HEK293 (cell line): ENCODE results near the gene TRIM44.

Experiments used
- CTCF ChIA-PET: fragments of 350-600 bp; formaldehyde crosslinking; extraction: SDS; loops from one replicate; lab custom pipeline; 2021; ENCODE audit warnings: antibody characterized with exemption; lab: Yijun Ruan, JAX
- POLR2A ChIA-PET: fragments of 300-600 bp; formaldehyde crosslinking; extraction: SDS; loops from one replicate; lab custom pipeline; 2020; ENCODE audit warnings: antibody characterized with exemption, inconsistent platforms; lab: Yijun Ruan, JAX
- H3K27ac ChIP-seq: fragments of 200-500 bp; sonication (Bioruptor generic); 2 replicates; pipeline ENCODE4 v1.5.1; 2014; ENCODE audit warnings: low read depth, low read length, control low read depth, inconsistent platforms; ENCODE audit errors: extremely low read depth
- H3K36me3 ChIP-seq, 2 experiments: fragments of 200-500 bp in 1 of 2; sonication (Bioruptor generic) in 1 of 2; 1 replicate in 1 of 2; 2 replicates in 1 of 2; pipeline ENCODE4 v1.5.1; 2014 to 2017; ENCODE audit warnings: inconsistent platforms in 2 of 2, low read length in 2 of 2; ENCODE audit not compliant: control insufficient read depth in 2 of 2, insufficient read depth in 1 of 2
- H3K4me1 ChIP-seq: fragments of 200-500 bp; sonication (Bioruptor generic); 2 replicates; pipeline ENCODE4 v1.5.1; 2014; ENCODE audit warnings: mild to moderate bottlenecking, low read length, inconsistent platforms; ENCODE audit not compliant: control insufficient read depth, insufficient read depth
- H3K4me3 ChIP-seq: 2 replicates; pipeline ENCODE4 v1.5.1; 2011; ENCODE audit warnings: low read depth, mild to moderate bottlenecking, control low read depth, low read length, moderate library complexity
- H3K9me3 ChIP-seq: fragments of 200-500 bp; sonication (Bioruptor generic); 2 replicates; pipeline ENCODE4 v1.5.1; 2014; ENCODE audit warnings: low read depth, low read length, inconsistent platforms; ENCODE audit not compliant: control insufficient read depth, insufficient read depth
- HOXC10 ChIP-seq: sonication (generic); formaldehyde crosslinking; IDR thresholded peaks from 2 replicates; pipeline ENCODE4 v1.8.1; 2023; ENCODE audit warnings: mild to moderate bottlenecking, missing genetic modification reagents
- IKZF3 ChIP-seq: fragments of 450-650 bp; IDR thresholded peaks from 2 replicates; pipeline ENCODE4 v1.5.0; 2018; ENCODE audit warnings: missing biosample characterization, mild to moderate bottlenecking, missing genetic modification characterization, moderate library complexity
- OSR2 ChIP-seq: fragments of 450-650 bp; formaldehyde crosslinking; IDR thresholded peaks from 2 replicates; pipeline ENCODE4 v1.5.1; 2016; ENCODE audit warnings: missing biosample characterization, missing genetic modification characterization
- OVOL3 ChIP-seq: fragments of 450-650 bp; formaldehyde crosslinking; IDR thresholded peaks from 2 replicates; pipeline ENCODE4 v1.5.1; 2016; ENCODE audit warnings: missing biosample characterization, missing genetic modification characterization
- SALL2 ChIP-seq: fragments of 450-650 bp; formaldehyde crosslinking; IDR thresholded peaks from 2 replicates; pipeline ENCODE4 v1.5.0; 2017; ENCODE audit warnings: missing biosample characterization, mild to moderate bottlenecking, missing genetic modification characterization, borderline replicate concordance
- SCRT2 ChIP-seq: fragments of 450-650 bp; formaldehyde crosslinking; IDR thresholded peaks from 2 replicates; pipeline ENCODE4 v1.5.1; 2016; ENCODE audit warnings: missing biosample characterization, missing genetic modification characterization
- ZBTB21 ChIP-seq: fragments of 450-650 bp; formaldehyde crosslinking; IDR thresholded peaks from 2 replicates; pipeline ENCODE4 v1.5.1; 2017; ENCODE audit warnings: missing biosample characterization, missing genetic modification characterization
- ZNF132 ChIP-seq: fragments of 450-650 bp; formaldehyde crosslinking; IDR thresholded peaks from 2 replicates; pipeline ENCODE4 v1.5.1; 2017; ENCODE audit warnings: missing biosample characterization, missing genetic modification characterization, borderline replicate concordance
- ZNF140 ChIP-seq: fragments of 450-650 bp; formaldehyde crosslinking; IDR thresholded peaks from 2 replicates; pipeline ENCODE4 v1.5.1; 2016; ENCODE audit warnings: missing biosample characterization, missing genetic modification characterization
- ZNF146 ChIP-seq: fragments of 450-650 bp; formaldehyde crosslinking; IDR thresholded peaks from 2 replicates; pipeline ENCODE4 v1.5.1; 2016; ENCODE audit warnings: missing biosample characterization, missing genetic modification characterization
- ZNF174 ChIP-seq: fragments of 450-650 bp; formaldehyde crosslinking; IDR thresholded peaks from 2 replicates; pipeline ENCODE4 v1.5.0; 2017; ENCODE audit warnings: missing biosample characterization, mild to moderate bottlenecking, missing genetic modification characterization
- ZNF2 ChIP-seq: fragments of 450-650 bp; formaldehyde crosslinking; IDR thresholded peaks from 2 replicates; pipeline ENCODE4 v1.5.1; 2016; ENCODE audit warnings: missing biosample characterization, missing genetic modification characterization
- ZNF221 ChIP-seq: fragments of 450-650 bp; formaldehyde crosslinking; IDR thresholded peaks from 2 replicates; pipeline ENCODE4 v1.5.1; 2017; ENCODE audit warnings: missing biosample characterization, missing genetic modification characterization, borderline replicate concordance
- ZNF23 ChIP-seq: fragments of 450-650 bp; formaldehyde crosslinking; IDR thresholded peaks from 2 replicates; pipeline ENCODE4 v1.5.1; 2016; ENCODE audit warnings: missing biosample characterization, missing genetic modification characterization, borderline replicate concordance
- ZNF404 ChIP-seq: fragments of 450-650 bp; formaldehyde crosslinking; IDR thresholded peaks from 2 replicates; pipeline ENCODE4 v1.5.1; 2017; ENCODE audit warnings: missing biosample characterization, missing genetic modification characterization
- ZNF548 ChIP-seq: fragments of 450-650 bp; formaldehyde crosslinking; IDR thresholded peaks from 2 replicates; pipeline ENCODE4 v1.5.1; 2016; ENCODE audit warnings: missing biosample characterization, missing genetic modification characterization
- ZNF610 ChIP-seq: fragments of 450-650 bp; formaldehyde crosslinking; IDR thresholded peaks from 2 replicates; pipeline ENCODE4 v1.5.1; 2016; ENCODE audit warnings: missing biosample characterization, missing genetic modification characterization, borderline replicate concordance
- ZNF660 ChIP-seq: fragments of 450-650 bp; IDR thresholded peaks from 2 replicates; pipeline ENCODE4 v1.5.1; 2018; ENCODE audit warnings: missing biosample characterization, mild to moderate bottlenecking, missing genetic modification characterization
- ZNF701 ChIP-seq: fragments of 450-650 bp; formaldehyde crosslinking; IDR thresholded peaks from 2 replicates; pipeline ENCODE4 v1.5.1; 2016; ENCODE audit warnings: missing biosample characterization, missing genetic modification characterization
- ZNF76 ChIP-seq: fragments of 450-650 bp; formaldehyde crosslinking; IDR thresholded peaks from 2 replicates; pipeline ENCODE4; 2016; ENCODE audit warnings: low read depth, missing biosample characterization, missing genetic modification characterization, borderline replicate concordance
- ZNF777 ChIP-seq: fragments of 450-650 bp; formaldehyde crosslinking; IDR thresholded peaks from 2 replicates; pipeline ENCODE4 v1.5.1; 2017; ENCODE audit warnings: missing biosample characterization, missing genetic modification characterization, borderline replicate concordance
- ZNF843 ChIP-seq: fragments of 450-650 bp; formaldehyde crosslinking; IDR thresholded peaks from 2 replicates; pipeline ENCODE4 v1.5.1; 2016; ENCODE audit warnings: missing biosample characterization, missing genetic modification characterization
- TF ChIP-seq, protein P1 (sequence below): fragments of 450-650 bp; formaldehyde crosslinking; IDR thresholded peaks from 2 replicates; pipeline ENCODE4 v1.5.1; 2017; ENCODE audit warnings: missing biosample characterization, missing genetic modification characterization
- TF ChIP-seq, protein P2 (sequence below): fragments of 450-650 bp; formaldehyde crosslinking; IDR thresholded peaks from 2 replicates; pipeline ENCODE4 v1.5.1; 2016; ENCODE audit warnings: missing biosample characterization, missing genetic modification characterization
- TF ChIP-seq, protein P3 (sequence below): fragments of 450-650 bp; formaldehyde crosslinking; IDR thresholded peaks from 2 replicates; pipeline ENCODE4 v1.5.1; 2017; ENCODE audit warnings: missing biosample characterization, missing genetic modification characterization
- TF ChIP-seq, protein P4 (sequence below): fragments of 450-650 bp; formaldehyde crosslinking; IDR thresholded peaks from 2 replicates; pipeline ENCODE4 v1.5.1; 2016; ENCODE audit warnings: missing biosample characterization, missing genetic modification characterization
- TF ChIP-seq, protein P5 (sequence below): fragments of 450-650 bp; formaldehyde crosslinking; IDR thresholded peaks from 2 replicates; pipeline ENCODE4 v1.5.1; 2017; ENCODE audit warnings: missing biosample characterization, missing genetic modification characterization
- TF ChIP-seq, protein P6 (sequence below): fragments of 450-650 bp; formaldehyde crosslinking; IDR thresholded peaks from 2 replicates; pipeline ENCODE4 v1.5.1; 2016; ENCODE audit warnings: missing biosample characterization, missing genetic modification characterization

The TRIM44 gene

DNA sequence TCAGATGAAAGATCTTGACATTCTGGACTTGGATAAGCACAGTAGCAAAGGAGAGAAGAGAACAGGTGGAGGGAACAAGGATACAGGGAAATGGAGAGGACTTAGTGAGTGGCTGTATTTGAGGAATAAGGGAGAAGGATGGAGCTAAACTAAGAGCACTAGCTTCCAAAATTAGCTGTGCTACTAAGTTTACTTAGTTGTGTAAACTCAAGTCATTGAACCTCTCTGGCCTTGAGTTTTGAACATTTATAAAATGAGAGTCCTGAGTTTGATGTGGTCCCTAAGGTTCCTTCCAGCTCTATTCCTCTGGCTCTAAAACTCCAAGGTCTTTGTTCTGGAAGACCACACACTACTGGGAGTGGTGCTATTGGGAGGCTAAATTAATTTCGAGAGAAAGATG lies 100.7 kb downstream of the TRIM44 start:
- H3K4me3 ChIP-seq, result no peak overlapping the region
- POLR2A ChIA-PET, result no interaction called here
- no peak overlapping the region for H3K27ac ChIP-seq
- H3K36me3 ChIP-seq, result no peaks in the 10 kb centered on the region
- CTCF ChIA-PET, result interaction anchor here (2.4 kb wide), 1 partner anchor 59 kb away, joined by 8 read pairs; no protein-coding TSS in a partner anchor
- TF ChIP-seq ZNF404 (no peak), HOXC10 (no peak), ZNF132 (no peak), ZNF701 (no peak), OVOL3 (tag by site-specific recombination) (no peak), ZNF777 (no peak), ZNF76 (tag by site-specific recombination) (no peak), SCRT2 (tag by site-specific recombination) (no peak), ZNF843 (tag by site-specific recombination) (no peak), ZNF610 (tag by site-specific recombination) (no peak)
- TF ChIP-seq, protein P1, sequence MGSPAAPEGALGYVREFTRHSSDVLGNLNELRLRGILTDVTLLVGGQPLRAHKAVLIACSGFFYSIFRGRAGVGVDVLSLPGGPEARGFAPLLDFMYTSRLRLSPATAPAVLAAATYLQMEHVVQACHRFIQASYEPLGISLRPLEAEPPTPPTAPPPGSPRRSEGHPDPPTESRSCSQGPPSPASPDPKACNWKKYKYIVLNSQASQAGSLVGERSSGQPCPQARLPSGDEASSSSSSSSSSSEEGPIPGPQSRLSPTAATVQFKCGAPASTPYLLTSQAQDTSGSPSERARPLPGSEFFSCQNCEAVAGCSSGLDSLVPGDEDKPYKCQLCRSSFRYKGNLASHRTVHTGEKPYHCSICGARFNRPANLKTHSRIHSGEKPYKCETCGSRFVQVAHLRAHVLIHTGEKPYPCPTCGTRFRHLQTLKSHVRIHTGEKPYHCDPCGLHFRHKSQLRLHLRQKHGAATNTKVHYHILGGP (tag by site-specific recombination), result no peak
- no peaks in the 10 kb centered on the region for H3K9me3 ChIP-seq
- H3K4me1 ChIP-seq, result no peaks in the 10 kb centered on the region

DNA sequence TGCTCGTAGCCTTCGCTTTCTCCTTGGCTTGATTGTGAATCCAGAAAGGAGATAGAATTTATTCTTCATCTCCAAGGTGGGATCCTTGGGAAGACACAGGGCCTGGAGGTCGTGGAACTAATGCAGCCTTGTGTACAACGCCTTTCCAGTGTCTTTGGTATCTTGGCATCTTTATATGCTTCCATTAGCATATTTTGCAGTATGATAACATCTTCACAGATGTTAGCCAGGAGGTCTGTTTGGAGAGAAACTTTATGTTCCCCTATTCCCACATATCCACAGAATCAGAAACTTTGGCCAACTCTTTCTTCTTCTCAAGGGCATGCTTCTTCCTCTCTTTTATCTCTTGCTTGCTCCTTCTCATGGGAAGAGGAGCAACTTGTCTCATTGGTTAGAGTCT lies 101.2 kb downstream of the TRIM44 start:
- no peaks in the 10 kb centered on the region for H3K36me3 ChIP-seq
- TF ChIP-seq ZNF140 (tag by site-specific recombination) (no peak), SALL2 (tag by site-specific recombination) (no peak), ZNF146 (tag by site-specific recombination) (no peak), ZNF2 (tag by site-specific recombination) (no peak), ZNF548 (tag by site-specific recombination) (no peak), ZNF23 (tag by site-specific recombination) (no peak), ZBTB21 (no peak), ZNF660 (tag by site-specific recombination) (no peak), ZNF174 (tag by site-specific recombination) (no peak), IKZF3 (tag by site-specific recombination) (no peak), OSR2 (tag by site-specific recombination) (no peak), ZNF221 (tag by site-specific recombination) (no peak)
- TF ChIP-seq, protein P2, sequence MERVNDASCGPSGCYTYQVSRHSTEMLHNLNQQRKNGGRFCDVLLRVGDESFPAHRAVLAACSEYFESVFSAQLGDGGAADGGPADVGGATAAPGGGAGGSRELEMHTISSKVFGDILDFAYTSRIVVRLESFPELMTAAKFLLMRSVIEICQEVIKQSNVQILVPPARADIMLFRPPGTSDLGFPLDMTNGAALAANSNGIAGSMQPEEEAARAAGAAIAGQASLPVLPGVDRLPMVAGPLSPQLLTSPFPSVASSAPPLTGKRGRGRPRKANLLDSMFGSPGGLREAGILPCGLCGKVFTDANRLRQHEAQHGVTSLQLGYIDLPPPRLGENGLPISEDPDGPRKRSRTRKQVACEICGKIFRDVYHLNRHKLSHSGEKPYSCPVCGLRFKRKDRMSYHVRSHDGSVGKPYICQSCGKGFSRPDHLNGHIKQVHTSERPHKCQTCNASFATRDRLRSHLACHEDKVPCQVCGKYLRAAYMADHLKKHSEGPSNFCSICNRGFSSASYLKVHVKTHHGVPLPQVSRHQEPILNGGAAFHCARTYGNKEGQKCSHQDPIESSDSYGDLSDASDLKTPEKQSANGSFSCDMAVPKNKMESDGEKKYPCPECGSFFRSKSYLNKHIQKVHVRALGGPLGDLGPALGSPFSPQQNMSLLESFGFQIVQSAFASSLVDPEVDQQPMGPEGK (tag by site-specific recombination), result no peak
- TF ChIP-seq, protein P3, sequence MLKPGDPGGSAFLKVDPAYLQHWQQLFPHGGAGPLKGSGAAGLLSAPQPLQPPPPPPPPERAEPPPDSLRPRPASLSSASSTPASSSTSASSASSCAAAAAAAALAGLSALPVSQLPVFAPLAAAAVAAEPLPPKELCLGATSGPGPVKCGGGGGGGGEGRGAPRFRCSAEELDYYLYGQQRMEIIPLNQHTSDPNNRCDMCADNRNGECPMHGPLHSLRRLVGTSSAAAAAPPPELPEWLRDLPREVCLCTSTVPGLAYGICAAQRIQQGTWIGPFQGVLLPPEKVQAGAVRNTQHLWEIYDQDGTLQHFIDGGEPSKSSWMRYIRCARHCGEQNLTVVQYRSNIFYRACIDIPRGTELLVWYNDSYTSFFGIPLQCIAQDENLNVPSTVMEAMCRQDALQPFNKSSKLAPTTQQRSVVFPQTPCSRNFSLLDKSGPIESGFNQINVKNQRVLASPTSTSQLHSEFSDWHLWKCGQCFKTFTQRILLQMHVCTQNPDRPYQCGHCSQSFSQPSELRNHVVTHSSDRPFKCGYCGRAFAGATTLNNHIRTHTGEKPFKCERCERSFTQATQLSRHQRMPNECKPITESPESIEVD (tag by site-specific recombination), result no peak
- TF ChIP-seq, protein P4, sequence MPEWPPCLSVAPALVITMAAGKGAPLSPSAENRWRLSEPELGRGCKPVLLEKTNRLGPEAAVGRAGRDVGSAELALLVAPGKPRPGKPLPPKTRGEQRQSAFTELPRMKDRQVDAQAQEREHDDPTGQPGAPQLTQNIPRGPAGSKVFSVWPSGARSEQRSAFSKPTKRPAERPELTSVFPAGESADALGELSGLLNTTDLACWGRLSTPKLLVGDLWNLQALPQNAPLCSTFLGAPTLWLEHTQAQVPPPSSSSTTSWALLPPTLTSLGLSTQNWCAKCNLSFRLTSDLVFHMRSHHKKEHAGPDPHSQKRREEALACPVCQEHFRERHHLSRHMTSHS (tag by site-specific recombination), result no peak
- TF ChIP-seq, protein P5, sequence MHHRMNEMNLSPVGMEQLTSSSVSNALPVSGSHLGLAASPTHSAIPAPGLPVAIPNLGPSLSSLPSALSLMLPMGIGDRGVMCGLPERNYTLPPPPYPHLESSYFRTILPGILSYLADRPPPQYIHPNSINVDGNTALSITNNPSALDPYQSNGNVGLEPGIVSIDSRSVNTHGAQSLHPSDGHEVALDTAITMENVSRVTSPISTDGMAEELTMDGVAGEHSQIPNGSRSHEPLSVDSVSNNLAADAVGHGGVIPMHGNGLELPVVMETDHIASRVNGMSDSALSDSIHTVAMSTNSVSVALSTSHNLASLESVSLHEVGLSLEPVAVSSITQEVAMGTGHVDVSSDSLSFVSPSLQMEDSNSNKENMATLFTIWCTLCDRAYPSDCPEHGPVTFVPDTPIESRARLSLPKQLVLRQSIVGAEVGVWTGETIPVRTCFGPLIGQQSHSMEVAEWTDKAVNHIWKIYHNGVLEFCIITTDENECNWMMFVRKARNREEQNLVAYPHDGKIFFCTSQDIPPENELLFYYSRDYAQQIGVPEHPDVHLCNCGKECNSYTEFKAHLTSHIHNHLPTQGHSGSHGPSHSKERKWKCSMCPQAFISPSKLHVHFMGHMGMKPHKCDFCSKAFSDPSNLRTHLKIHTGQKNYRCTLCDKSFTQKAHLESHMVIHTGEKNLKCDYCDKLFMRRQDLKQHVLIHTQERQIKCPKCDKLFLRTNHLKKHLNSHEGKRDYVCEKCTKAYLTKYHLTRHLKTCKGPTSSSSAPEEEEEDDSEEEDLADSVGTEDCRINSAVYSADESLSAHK (tag by site-specific recombination), result no peak
- TF ChIP-seq, protein P6, sequence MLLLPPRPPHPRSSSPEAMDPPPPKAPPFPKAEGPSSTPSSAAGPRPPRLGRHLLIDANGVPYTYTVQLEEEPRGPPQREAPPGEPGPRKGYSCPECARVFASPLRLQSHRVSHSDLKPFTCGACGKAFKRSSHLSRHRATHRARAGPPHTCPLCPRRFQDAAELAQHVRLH (tag by site-specific recombination), result no peak
- TF ChIP-seq, all 188 proteins: peak for 0
- H3K27ac ChIP-seq, result no peak overlapping the region
- ChIA-PET POLR2A (no interaction called here), CTCF (no interaction called here)
- H3K9me3 ChIP-seq, result no peaks in the 10 kb centered on the region
- H3K4me3 ChIP-seq, result no peak overlapping the region
- H3K4me1 ChIP-seq, result no peaks in the 10 kb centered on the region
